HFF-Myc (cell line): ENCODE data around the gene COL8A1.
A peak's percentile ranks its signal among the peaks of the same experiment; 100 is the strongest.
"Not testable (repeated sequence)": the region's sequence is repeated elsewhere in the genome, so short reads cannot be mapped to it uniquely, and the experiment has no call there.

Experiments
- DNase-seq: peaks from one replicate; pipeline ENCODE4 v3.0.0-alpha.2; 2011; ENCODE audit warnings: low read depth; ENCODE audit errors: extremely low read depth
- H3K4me3 ChIP-seq: replicated peaks from 2 replicates; pipeline ENCODE4 v1.5.1; 2011; ENCODE audit warnings: low read depth, mild to moderate bottlenecking, control low read depth, low read length
- TF ChIP-seq, protein P1 (sequence below): IDR thresholded peaks from 2 replicates; pipeline ENCODE4 v1.5.1; 2012; ENCODE audit warnings: mild to moderate bottlenecking, low read depth, low read length, control low read depth; ENCODE audit errors: missing control alignments

Gene COL8A1

DNA sequence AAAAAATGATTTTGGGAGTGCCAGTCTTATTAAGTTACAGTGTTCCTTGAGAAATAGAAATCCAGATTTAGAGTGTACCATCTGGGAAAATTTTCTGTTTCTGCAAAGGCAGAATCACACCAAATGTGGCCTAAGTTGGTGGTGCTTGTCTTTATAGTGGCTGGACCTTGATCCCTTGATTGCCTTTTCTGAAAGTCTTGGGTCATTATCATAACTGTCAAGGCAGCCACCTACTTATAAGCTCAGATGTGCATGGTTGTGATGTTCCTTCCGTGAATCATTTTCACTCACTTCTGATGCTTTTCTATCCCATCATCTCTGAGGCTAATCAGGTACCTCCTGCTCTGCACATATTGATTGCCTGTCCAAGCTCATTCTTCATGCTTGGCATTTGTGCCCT lies 199.3 kb downstream of the COL8A1 start:
- no peak overlapping the region for H3K4me3 ChIP-seq
- TF ChIP-seq, protein P1, sequence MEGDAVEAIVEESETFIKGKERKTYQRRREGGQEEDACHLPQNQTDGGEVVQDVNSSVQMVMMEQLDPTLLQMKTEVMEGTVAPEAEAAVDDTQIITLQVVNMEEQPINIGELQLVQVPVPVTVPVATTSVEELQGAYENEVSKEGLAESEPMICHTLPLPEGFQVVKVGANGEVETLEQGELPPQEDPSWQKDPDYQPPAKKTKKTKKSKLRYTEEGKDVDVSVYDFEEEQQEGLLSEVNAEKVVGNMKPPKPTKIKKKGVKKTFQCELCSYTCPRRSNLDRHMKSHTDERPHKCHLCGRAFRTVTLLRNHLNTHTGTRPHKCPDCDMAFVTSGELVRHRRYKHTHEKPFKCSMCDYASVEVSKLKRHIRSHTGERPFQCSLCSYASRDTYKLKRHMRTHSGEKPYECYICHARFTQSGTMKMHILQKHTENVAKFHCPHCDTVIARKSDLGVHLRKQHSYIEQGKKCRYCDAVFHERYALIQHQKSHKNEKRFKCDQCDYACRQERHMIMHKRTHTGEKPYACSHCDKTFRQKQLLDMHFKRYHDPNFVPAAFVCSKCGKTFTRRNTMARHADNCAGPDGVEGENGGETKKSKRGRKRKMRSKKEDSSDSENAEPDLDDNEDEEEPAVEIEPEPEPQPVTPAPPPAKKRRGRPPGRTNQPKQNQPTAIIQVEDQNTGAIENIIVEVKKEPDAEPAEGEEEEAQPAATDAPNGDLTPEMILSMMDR = no peak
- no peak for DNase-seq

DNA sequence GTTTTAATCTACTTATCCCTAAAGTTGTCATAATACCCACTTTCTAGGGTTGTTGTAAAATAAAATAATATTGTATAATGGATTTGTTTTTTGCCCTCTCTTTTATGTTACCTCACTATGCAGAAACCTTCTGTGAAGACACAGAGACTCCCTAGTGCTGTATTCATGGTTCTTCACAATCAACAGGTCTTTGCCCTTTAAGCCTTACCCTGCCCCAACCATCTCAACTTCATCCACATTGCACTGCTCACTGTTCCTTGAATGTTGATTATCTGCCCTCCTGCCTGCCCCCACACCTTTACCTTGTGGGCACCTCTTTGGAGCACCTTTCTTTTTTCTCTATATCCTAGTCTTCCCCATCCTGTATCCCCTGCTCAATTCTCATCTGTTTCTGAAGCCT lies 200.4 kb downstream of the COL8A1 start:
- no peak for DNase-seq
- H3K4me3 ChIP-seq = no peak overlapping the region
- TF ChIP-seq, protein P1 = no peak

DNA sequence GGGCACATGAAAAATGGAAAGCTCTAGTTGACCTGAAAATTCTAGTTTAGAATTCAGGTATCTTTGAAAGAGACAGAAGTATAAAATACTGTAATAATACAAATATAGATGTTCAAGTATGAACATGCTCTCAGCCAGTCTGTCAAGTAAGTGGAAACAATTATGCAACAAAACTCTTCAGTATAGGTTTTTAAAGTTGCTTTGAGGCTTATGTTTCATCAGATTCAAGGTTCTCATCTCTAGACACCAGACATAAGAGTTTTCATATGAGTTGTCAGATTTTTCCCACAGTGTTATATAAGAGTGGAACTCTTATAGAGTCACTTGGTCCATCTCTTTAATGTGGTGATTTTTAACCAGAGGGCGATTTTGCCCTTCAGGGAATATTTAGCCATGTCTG lies 201.2 kb downstream of the COL8A1 start:
- TF ChIP-seq, protein P1 = no peak
- DNase-seq = no peak
- no peak overlapping the region for H3K4me3 ChIP-seq

DNA sequence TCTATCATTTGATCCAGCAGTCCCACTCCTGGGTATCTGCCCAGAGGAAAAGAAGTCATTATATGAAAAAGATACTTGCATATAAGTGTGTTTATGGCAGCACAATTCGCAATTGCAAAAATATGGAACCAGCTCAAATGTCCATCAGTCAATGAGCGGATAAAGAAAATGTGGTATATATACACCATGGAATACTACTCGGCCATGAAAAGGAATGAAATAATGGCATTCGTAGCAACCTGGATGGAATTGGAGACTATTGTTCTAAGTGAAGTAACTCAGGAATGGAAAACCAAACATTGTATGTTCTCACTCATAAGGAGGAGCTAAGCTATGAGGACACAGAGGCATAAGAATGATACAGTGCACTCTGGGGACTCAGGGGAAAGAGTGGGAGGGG lies 203.6 kb downstream of the COL8A1 start:
- not testable (repeated sequence) for H3K4me3 ChIP-seq, DNase-seq

DNA sequence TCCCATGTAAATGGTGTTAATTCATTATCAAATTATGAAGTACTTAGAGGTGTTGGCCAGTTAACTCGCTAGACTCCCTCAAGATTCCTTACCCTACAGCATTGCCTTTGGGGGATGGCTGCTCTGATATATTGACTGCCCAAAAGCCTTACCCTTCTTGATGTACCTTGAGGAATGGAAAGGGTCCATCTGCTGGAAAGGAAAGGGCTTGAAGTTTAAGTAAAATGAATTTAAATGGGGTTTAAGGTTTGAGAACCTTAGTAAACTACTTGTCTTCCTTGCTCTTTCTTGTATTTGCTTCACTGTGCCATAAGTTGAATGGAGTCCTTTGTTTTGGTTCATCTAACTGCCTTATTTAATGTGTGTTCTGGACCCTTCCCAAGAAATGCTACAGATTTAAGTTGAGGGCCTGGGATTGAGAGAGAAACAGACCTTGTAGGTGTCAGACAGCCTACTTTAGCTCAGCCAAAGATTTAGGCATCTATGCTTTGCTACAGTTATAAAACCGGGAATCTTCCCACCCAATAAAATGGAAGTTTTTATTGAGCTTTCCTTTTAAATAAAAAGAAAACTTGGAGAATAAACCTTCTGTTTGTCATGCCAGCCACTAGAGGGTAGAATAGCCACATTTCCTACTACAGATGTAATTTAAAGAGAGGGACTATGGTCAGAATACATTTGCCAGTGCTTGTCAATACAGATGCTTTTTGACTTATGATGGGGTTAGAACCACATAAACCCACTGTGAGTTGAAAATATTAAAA lies 204.6 kb downstream of the COL8A1 start:
- no peak overlapping the region for H3K4me3 ChIP-seq
- TF ChIP-seq, protein P1 = peak; percentile 53
- peak; percentile 30 for DNase-seq

DNA sequence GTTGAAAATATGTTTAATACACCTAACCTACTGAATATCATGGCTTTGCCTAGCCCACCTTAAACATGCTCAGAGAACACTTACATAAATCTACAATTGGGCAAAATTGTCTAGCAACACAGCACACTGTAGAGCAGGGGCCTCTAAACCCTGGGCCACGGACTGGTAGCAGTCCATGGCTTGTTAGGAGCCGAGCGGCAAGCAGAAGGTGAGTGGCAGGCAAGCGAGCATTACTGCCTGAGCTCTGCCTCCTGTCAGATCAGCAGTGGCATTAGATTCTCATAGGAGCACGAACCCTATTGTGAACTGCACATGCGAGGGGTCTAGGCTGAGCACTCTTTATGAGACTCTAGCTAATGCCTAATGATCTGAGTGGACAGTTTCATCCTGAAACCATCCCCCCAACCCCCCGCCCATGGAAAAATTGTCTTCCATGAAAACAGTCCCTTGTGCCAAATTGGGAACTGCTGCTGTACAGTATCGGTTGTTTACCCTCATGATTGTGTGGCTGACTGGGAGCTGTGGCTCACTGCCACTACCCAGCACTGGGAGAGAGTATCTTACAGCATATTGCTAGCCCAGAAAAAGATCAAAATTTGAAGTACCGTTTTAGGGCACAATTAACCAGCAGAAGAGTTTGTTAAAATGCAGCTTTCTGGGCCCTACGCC lies 205.3 kb downstream of the COL8A1 start:
- H3K4me3 ChIP-seq = no peak overlapping the region
- no peak for DNase-seq
- TF ChIP-seq, protein P1 = no peak

DNA sequence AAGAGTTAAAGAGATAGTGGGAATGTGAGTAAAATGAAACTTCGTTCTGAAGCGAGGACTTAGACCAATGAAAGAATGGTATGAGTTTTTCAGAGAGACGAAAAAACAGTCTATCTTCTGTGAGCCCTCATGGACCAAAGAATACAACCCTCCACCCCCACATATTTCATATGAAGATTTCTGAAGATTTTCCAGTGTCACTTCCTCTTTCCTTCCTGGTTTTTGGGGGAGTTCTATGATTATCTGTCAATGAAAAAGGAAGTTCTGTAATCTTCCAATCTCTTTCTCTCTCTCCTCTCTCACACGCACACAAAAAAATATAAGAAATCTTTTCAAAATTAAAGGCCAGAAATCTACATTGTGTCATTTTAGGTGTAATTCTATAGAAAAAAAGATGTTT lies 206.9 kb downstream of the COL8A1 start:
- TF ChIP-seq, protein P1 = no peak
- no peak overlapping the region for H3K4me3 ChIP-seq
- DNase-seq = no peak
